Placental epithelial cell (primary cell): ENCODE data around the gene SPPL2B. TPM values are rescaled to one million over a fixed set of nuclear protein-coding genes. Genes with fewer than 3 reads are reported as not detected.

Source experiments
- total RNA-seq: library from RNA; depleted of rRNA; stranded (reverse); fragments of >200 nt; gene quantifications from 2 replicates; pipeline ENCODE4 v1.2.3, GENCODE V29; 2012

Gene SPPL2B
- 42.1 and 70.7 TPM in 2 replicates for total RNA-seq

GRCh38 chr19:2328401-2329148 is at the start of gene SPPL2B, which contains the start of gene LSM7:
TSS of gene SPPL2B (plus strand) at chr19:2328684. CDS start at chr19:2328710, 26 bp downstream.
TSS of gene LSM7 (minus strand) at chr19:2328586. CDS start at chr19:2328566, 20 bp downstream.

GRCh38 chr19:2282062-2282861 is 46.2 kb upstream of the SPPL2B start, which contains the start of gene PEAK3:
TSS of gene PEAK3 (minus strand) at chr19:2282175. CDS start at chr19:2280931, 1,244 bp downstream.

GRCh38 chr19:2308114-2308556 is 20.3 kb upstream of the SPPL2B start, which contains the start of gene LINGO3:
TSS of gene LINGO3 (minus strand) at chr19:2308154. CDS start at chr19:2291776, 16,378 bp downstream.

GRCh38 chr19:2359992-2360685 is 31.7 kb downstream of the SPPL2B start, which contains the start of gene TMPRSS9:
TSS of gene TMPRSS9 (plus strand) at chr19:2360265. CDS start at chr19:2389786, 29,521 bp downstream.

Other genes starting within 250 kb of the SPPL2B start
- 17.7 and 22.7 TPM in 2 replicates for gene MOB3A, start 232.4 kb upstream of the SPPL2B start, total RNA-seq
- 0.65 and 3.5 TPM in 2 replicates for gene IZUMO4, start 231.8 kb upstream of the SPPL2B start, total RNA-seq
- gene AP3D1, start 177.1 kb upstream of the SPPL2B start, total RNA-seq, result 90.3 and 144 TPM in 2 replicates
- 7.8 and 11.8 TPM in 2 replicates for gene DOT1L, start 164.8 kb upstream of the SPPL2B start, total RNA-seq
- gene PLEKHJ1, start 92.4 kb upstream of the SPPL2B start, total RNA-seq, result 37.3 and 37.6 TPM in 2 replicates
- gene SF3A2, start 91.9 kb upstream of the SPPL2B start, total RNA-seq, result 23.6 and 52.6 TPM in 2 replicates
- 1.5 and 2.0 TPM in 2 replicates for gene AMH, start 79.4 kb upstream of the SPPL2B start, total RNA-seq
- 0.39 TPM in 1 of 2 replicates, not detected in the other for gene JSRP1, start 72.3 kb upstream of the SPPL2B start, total RNA-seq
- under 0.01 TPM in 1 of 2 replicates, not detected in the other for gene PEAK3, start 46.5 kb upstream of the SPPL2B start, total RNA-seq
- gene LINGO3, start 20.5 kb upstream of the SPPL2B start, total RNA-seq, result not detected in 2 replicates
- gene LSM7, start 98 bp upstream of the SPPL2B start, total RNA-seq, result 120 and 125 TPM in 2 replicates
- not detected in 2 replicates for gene TMPRSS9, start 31.6 kb downstream of the SPPL2B start, total RNA-seq
- 28.3 and 39.7 TPM in 2 replicates for gene TIMM13, start 98.9 kb downstream of the SPPL2B start, total RNA-seq
- 22.0 and 46.5 TPM in 2 replicates for gene LMNB2, start 128.3 kb downstream of the SPPL2B start, total RNA-seq
- gene GADD45B, start 147.4 kb downstream of the SPPL2B start, total RNA-seq, result 84.8 and 117 TPM in 2 replicates